ENCODE data around the gene HIPK2.

DNA sequence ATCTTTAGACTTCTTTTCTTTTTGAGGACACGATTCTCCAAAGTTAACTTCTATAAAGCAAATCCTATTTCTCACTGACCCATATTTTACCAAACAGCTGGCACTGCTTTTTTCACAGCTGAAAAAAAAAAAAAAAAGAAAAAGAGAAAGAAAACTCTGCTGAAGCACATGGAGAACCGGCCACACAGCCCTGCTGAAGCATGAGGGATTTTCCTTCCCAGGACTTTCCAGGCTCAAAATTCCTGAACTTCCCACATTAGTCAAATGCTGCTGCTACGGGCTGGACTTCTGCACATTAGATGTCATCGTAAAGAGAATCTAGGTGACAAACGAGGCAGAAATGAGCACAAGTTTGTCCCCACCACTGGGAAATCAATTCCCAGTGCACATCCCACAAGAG, 25.2 kb downstream of the HIPK2 start:
- TF ChIP-seq, protein P1, sequence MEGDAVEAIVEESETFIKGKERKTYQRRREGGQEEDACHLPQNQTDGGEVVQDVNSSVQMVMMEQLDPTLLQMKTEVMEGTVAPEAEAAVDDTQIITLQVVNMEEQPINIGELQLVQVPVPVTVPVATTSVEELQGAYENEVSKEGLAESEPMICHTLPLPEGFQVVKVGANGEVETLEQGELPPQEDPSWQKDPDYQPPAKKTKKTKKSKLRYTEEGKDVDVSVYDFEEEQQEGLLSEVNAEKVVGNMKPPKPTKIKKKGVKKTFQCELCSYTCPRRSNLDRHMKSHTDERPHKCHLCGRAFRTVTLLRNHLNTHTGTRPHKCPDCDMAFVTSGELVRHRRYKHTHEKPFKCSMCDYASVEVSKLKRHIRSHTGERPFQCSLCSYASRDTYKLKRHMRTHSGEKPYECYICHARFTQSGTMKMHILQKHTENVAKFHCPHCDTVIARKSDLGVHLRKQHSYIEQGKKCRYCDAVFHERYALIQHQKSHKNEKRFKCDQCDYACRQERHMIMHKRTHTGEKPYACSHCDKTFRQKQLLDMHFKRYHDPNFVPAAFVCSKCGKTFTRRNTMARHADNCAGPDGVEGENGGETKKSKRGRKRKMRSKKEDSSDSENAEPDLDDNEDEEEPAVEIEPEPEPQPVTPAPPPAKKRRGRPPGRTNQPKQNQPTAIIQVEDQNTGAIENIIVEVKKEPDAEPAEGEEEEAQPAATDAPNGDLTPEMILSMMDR (IDR thresholded peaks at IDR 0.05; ENCODE audit: poor library complexity), result no peak
- TF ChIP-seq EZH2 (IDR thresholded peaks at IDR 0.05; ENCODE audit: borderline replicate concordance) (no peak), EZH2phosphoT487 (IDR thresholded peaks at IDR 0.05; ENCODE audit: low read depth, severe bottlenecking, unreplicated experiment) (no peak)

All from hepatocyte (in vitro differentiated cells).